GM12878 (cell line): Measurements from ENCODE around the gene STEAP1B. TPM values are rescaled to one million over a fixed set of nuclear protein-coding genes. Genes with fewer than 3 reads are reported as not detected.

ENCODE experiments used
- DPF2 ChIP-seq: fragments of 450-650 bp; IDR thresholded peaks from 2 replicates; pipeline ENCODE4 v1.6.1; 2017; ENCODE audit warnings: mild to moderate bottlenecking
- EGR1 ChIP-seq, 2 experiments: IDR thresholded peaks; 1 replicate in 1 of 2; 2 replicates in 1 of 2; pipeline ENCODE4 v1.6.1; 2011 to 2012; ENCODE audit warnings: low read depth in 2 of 2, low read length in 2 of 2, borderline replicate concordance in 1 of 2, mild to moderate bottlenecking in 1 of 2, moderate library complexity in 1 of 2
- EP300 ChIP-seq, 2 experiments: fragments of 150-350 bp in 1 of 2; IDR thresholded peaks; 2 replicates each; pipeline ENCODE4 v1.6.1; 2011 to 2012; ENCODE audit warnings: low read depth in 2 of 2, low read length in 2 of 2, borderline replicate concordance in 1 of 2, improper control_type of control experiment in 1 of 2, inconsistent platforms in 1 of 2; ENCODE audit not compliant: control insufficient read depth in 1 of 2
- ESRRA ChIP-seq: IDR thresholded peaks from 2 replicates; pipeline ENCODE4 v1.6.1; 2012; ENCODE audit warnings: mild to moderate bottlenecking, low read length, improper control_type of control experiment
- FOXM1 ChIP-seq: IDR thresholded peaks from 2 replicates; pipeline ENCODE4 v1.6.1; 2012; ENCODE audit warnings: low read depth, mild to moderate bottlenecking, inconsistent platforms, low read length, moderate library complexity
- MAX ChIP-seq: IDR thresholded peaks from 2 replicates; pipeline ENCODE4 v1.6.1; 2012; ENCODE audit warnings: low read depth, low read length, improper control_type of control experiment
- NFXL1 ChIP-seq: fragments of 450-650 bp; IDR thresholded peaks from 2 replicates; pipeline ENCODE4 v1.6.1; 2017; ENCODE audit warnings: antibody characterized with exemption, mild to moderate bottlenecking, borderline replicate concordance
- NRF1 ChIP-seq: conservative IDR thresholded peaks from 2 replicates; pipeline ENCODE4 v1.6.1; 2011; ENCODE audit warnings: mild to moderate bottlenecking, low read depth, low read length, improper control_type of control experiment
- POLR2AphosphoS2 ChIP-seq: IDR thresholded peaks from 2 replicates; pipeline ENCODE4 v1.6.1; 2011; ENCODE audit warnings: low read depth, mild to moderate bottlenecking, low read length, improper control_type of control experiment, moderate library complexity
- RAD21 ChIP-seq: IDR thresholded peaks from 2 replicates; pipeline ENCODE4 v1.6.1; 2011; ENCODE audit warnings: mild to moderate bottlenecking, low read depth, low read length, moderate library complexity; ENCODE audit not compliant: insufficient read depth
- RBBP5 ChIP-seq: fragments of 200-600 bp; sonication (generic); conservative IDR thresholded peaks from 2 replicates; pipeline ENCODE4 v1.6.1; 2016
- RUNX3 ChIP-seq: IDR thresholded peaks from 2 replicates; pipeline ENCODE4 v1.6.1; 2012; ENCODE audit warnings: low read length, inconsistent platforms
- SIN3A ChIP-seq: IDR thresholded peaks from 2 replicates; pipeline ENCODE4 v1.6.1; 2012; ENCODE audit warnings: low read depth, low read length, improper control_type of control experiment
- SP1 ChIP-seq: IDR thresholded peaks from one replicate; pipeline ENCODE4 v1.6.1; 2011; ENCODE audit warnings: low read depth, low read length
- SRF ChIP-seq, 2 experiments: IDR thresholded peaks; 2 replicates each; pipeline ENCODE4 v1.6.1; 2011; ENCODE audit warnings: low read depth in 2 of 2, low read length in 2 of 2, mild to moderate bottlenecking in 1 of 2, moderate library complexity in 1 of 2
- SUPT20H ChIP-seq: IDR thresholded peaks from 2 replicates; pipeline ENCODE4 v1.6.1; 2011; ENCODE audit warnings: low read depth, mild to moderate bottlenecking, low read length, moderate library complexity, borderline replicate concordance; ENCODE audit not compliant: control insufficient read depth
- YY1 ChIP-seq: IDR thresholded peaks from 2 replicates; pipeline ENCODE4 v1.6.1; 2011; ENCODE audit warnings: low read depth, mild to moderate bottlenecking, low read length
- ZNF207 ChIP-seq: fragments of 450-650 bp; IDR thresholded peaks from 2 replicates; pipeline ENCODE4 v1.6.1; 2014; ENCODE audit warnings: antibody characterized with exemption, mild to moderate bottlenecking, borderline replicate concordance
- polyA plus RNA-seq, 11 experiments: library from polyadenylated mRNA; depleted of rRNA in 4 of 11; unstranded in 6 of 11; stranded (reverse) in 5 of 11; fragments of >200 nt; fragmentation: Nextera tagmentation in 4 of 11; fragmentation: Illumina TruSeq in 1 of 11; extraction: Ambion mirVana in 4 of 11; extraction: Trizol in 1 of 11; gene quantifications; 1 replicate in 1 of 11; 2 replicates in 10 of 11; pipeline versions ENCODE4 v1.2.1 to v1.2.3, GENCODE V29; 2011 to 2016; ENCODE audit warnings: inconsistent platforms in 2 of 11, missing spikeins in 2 of 11, low read depth in 1 of 11
- total RNA-seq, 4 experiments: library from RNA; depleted of rRNA in 3 of 4; stranded (reverse); fragments of >200 nt in 3 of 4; fragmentation: Illumina TruSeq in 1 of 4; extraction: Trizol in 1 of 4; gene quantifications; 2 replicates each; pipeline versions ENCODE4 v1.2.1 to v1.2.3, GENCODE V29; 2013 to 2021
- TF ChIP-seq, protein P1 (sequence below): fragments of 450-650 bp; IDR thresholded peaks from 2 replicates; pipeline ENCODE4 v1.6.1; 2017; ENCODE audit warnings: mild to moderate bottlenecking, moderate library complexity
- TF ChIP-seq, protein P2 (sequence below): fragments of 150-350 bp; IDR thresholded peaks from 2 replicates; pipeline ENCODE4 v1.6.1; 2016; ENCODE audit warnings: low read depth, low read length

The STEAP1B gene
- total and polyA plus RNA-seq, 10 of the 15 experiments (the other 5 are each of a cell fraction or from before 2014, with no cell fraction given) = 0.14 TPM; not detected in 9

GRCh38 chr7:22445140-22445743 lies 54.7 kb downstream of the STEAP1B start (continued):
- no peak for TF ChIP-seq SRF (IDR thresholded peaks at IDR 0.05; ENCODE audit: low read depth in 2 of 2, low read length in 2 of 2)
- TF ChIP-seq EGR1 (IDR thresholded peaks at IDR 0.05; ENCODE audit: borderline replicate concordance in 1 of 2, low read depth in 2 of 2, low read length in 2 of 2) = no peak
- no peak for TF ChIP-seq MAX
- TF ChIP-seq RAD21 = 0 out of 2 replicates have a peak, but pooled peaks have one; percentile 13
- peak; percentile 27 for TF ChIP-seq FOXM1
- TF ChIP-seq RBBP5 = no peak
- TF ChIP-seq SP1 = peak; percentile 30
- no peak for TF ChIP-seq SIN3A
- no peak for TF ChIP-seq ESRRA
- TF ChIP-seq POLR2AphosphoS2 = no peak
- TF ChIP-seq EP300 (IDR thresholded peaks at IDR 0.05; ENCODE audit: borderline replicate concordance in 1 of 2, control insufficient read depth in 1 of 2, low read depth in 2 of 2, low read length in 2 of 2) = 0 out of 4 replicates have a peak, but pooled peaks of 1 of the 2 experiments have one; percentile 27
- no peak for TF ChIP-seq SUPT20H
- TF ChIP-seq, protein P1, sequence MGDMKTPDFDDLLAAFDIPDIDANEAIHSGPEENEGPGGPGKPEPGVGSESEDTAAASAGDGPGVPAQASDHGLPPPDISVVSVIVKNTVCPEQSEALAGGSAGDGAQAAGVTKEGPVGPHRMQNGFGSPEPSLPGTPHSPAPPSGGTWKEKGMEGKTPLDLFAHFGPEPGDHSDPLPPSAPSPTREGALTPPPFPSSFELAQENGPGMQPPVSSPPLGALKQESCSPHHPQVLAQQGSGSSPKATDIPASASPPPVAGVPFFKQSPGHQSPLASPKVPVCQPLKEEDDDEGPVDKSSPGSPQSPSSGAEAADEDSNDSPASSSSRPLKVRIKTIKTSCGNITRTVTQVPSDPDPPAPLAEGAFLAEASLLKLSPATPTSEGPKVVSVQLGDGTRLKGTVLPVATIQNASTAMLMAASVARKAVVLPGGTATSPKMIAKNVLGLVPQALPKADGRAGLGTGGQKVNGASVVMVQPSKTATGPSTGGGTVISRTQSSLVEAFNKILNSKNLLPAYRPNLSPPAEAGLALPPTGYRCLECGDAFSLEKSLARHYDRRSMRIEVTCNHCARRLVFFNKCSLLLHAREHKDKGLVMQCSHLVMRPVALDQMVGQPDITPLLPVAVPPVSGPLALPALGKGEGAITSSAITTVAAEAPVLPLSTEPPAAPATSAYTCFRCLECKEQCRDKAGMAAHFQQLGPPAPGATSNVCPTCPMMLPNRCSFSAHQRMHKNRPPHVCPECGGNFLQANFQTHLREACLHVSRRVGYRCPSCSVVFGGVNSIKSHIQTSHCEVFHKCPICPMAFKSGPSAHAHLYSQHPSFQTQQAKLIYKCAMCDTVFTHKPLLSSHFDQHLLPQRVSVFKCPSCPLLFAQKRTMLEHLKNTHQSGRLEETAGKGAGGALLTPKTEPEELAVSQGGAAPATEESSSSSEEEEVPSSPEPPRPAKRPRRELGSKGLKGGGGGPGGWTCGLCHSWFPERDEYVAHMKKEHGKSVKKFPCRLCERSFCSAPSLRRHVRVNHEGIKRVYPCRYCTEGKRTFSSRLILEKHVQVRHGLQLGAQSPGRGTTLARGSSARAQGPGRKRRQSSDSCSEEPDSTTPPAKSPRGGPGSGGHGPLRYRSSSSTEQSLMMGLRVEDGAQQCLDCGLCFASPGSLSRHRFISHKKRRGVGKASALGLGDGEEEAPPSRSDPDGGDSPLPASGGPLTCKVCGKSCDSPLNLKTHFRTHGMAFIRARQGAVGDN = no peak
- TF ChIP-seq, protein P2, sequence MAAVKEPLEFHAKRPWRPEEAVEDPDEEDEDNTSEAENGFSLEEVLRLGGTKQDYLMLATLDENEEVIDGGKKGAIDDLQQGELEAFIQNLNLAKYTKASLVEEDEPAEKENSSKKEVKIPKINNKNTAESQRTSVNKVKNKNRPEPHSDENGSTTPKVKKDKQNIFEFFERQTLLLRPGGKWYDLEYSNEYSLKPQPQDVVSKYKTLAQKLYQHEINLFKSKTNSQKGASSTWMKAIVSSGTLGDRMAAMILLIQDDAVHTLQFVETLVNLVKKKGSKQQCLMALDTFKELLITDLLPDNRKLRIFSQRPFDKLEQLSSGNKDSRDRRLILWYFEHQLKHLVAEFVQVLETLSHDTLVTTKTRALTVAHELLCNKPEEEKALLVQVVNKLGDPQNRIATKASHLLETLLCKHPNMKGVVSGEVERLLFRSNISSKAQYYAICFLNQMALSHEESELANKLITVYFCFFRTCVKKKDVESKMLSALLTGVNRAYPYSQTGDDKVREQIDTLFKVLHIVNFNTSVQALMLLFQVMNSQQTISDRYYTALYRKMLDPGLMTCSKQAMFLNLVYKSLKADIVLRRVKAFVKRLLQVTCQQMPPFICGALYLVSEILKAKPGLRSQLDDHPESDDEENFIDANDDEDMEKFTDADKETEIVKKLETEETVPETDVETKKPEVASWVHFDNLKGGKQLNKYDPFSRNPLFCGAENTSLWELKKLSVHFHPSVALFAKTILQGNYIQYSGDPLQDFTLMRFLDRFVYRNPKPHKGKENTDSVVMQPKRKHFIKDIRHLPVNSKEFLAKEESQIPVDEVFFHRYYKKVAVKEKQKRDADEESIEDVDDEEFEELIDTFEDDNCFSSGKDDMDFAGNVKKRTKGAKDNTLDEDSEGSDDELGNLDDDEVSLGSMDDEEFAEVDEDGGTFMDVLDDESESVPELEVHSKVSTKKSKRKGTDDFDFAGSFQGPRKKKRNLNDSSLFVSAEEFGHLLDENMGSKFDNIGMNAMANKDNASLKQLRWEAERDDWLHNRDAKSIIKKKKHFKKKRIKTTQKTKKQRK = no peak
- no peak for TF ChIP-seq NRF1
- 0 out of 2 replicates have a peak, but pooled peaks have one; percentile 20 for TF ChIP-seq DPF2
- TF ChIP-seq RUNX3 = peak; percentile 80
- TF ChIP-seq NFXL1 = no peak
- TF ChIP-seq YY1 = no peak
- TF ChIP-seq ZNF207 = no peak
